ENCODE data around the gene GPT2. TPM values are rescaled to one million over a fixed set of nuclear protein-coding genes. Genes with fewer than 3 reads are reported as not detected.

GPT2 gene
- total RNA-seq, 1 experiment from 2014 or later: 68.9 TPM

- intact Hi-C loops (cut with micrococcal nuclease; ENCODE audit: unreplicated experiment): no loop called here
- Mint-ChIP-seq H3K4me3 (ENCODE audit: low read depth, unreplicated experiment) (no peak overlapping the region), H3K4me1 (ENCODE audit: low read depth, unreplicated experiment) (peaks cover 38% of the 10 kb centered on the region), H3K27me3 (ENCODE audit: unreplicated experiment) (no peaks in the 10 kb centered on the region), H3K27ac (ENCODE audit: unreplicated experiment) (no peak overlapping the region), H3K9me3 (ENCODE audit: low read depth, unreplicated experiment) (no peaks in the 10 kb centered on the region), H3K36me3 (ENCODE audit: insufficient read depth, unreplicated experiment) (peaks cover 52% of the 10 kb centered on the region)
- CTCF ChIA-PET: interaction anchor here (0.6 kb wide), 1 partner anchor 26 kb away, joined by 3 read pairs; no protein-coding TSS in a partner anchor
- no peak for DNase-seq
- TF ChIP-seq CTCF (IDR thresholded peaks at IDR 0.05; ENCODE audit: unreplicated experiment): no peak
- no TSS peak for BruUV-seq (replicated peaks)
Observed at GRCh38 chr16:46891910-46892309, 7.7 kb downstream of the GPT2 start.

- H3K36me3 Mint-ChIP-seq (ENCODE audit: insufficient read depth, unreplicated experiment): peaks cover 59% of the 10 kb centered on the region
Observed at GRCh38 chr16:46894036-46894672, 10.0 kb downstream of the GPT2 start.

DNA sequence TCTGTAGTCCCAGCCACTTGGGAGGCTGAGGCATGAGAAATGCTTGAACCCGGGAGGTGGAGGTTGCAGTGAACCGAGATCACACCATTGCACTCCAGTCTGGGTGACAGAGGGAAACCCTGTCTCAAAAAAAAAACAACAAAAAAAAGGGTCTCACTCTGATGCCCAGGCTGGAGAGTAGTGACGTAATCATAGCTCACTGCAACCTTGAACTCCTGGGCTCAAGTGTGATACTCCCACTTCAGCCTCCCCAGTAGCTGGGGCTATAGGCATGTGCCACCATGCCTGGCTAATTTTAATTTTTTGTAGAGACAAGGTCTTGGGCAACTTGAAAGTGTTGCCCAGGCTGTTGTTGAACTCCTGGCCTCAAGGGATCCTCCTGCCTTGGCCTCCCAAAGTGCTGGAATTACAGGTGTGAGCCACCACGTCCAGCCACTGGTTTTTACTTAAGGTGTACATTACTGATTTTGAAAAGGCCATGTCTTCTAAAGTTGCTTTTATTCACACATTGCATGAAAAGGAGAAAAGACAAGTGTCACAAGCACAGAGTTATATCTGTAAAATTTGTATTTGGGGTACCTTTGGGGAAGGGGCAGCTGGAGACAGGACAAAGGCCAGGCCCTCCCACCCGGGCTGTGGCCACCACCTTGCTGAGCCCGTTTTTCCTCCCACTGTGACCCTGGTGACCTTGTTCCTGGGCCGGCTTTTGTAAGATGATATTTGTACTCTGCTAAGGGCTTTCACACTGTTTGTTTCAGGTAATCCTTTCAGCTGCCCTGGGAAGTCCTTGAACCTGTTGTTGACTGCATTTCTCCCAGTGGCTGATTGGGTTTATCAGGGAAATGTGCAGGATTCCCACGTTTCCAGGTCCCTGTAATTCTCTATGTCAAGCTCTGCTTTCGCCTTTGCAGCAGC lies 11.5 kb downstream of the GPT2 start:
- Mint-ChIP-seq H3K36me3 (ENCODE audit: insufficient read depth, unreplicated experiment) (peaks cover 55% of the 10 kb centered on the region), H3K4me1 (ENCODE audit: low read depth, unreplicated experiment) (peaks cover 19% of the 10 kb centered on the region), H3K27me3 (ENCODE audit: unreplicated experiment) (no peaks in the 10 kb centered on the region), H3K27ac (ENCODE audit: unreplicated experiment) (no peak overlapping the region), H3K4me3 (ENCODE audit: low read depth, unreplicated experiment) (no peak overlapping the region), H3K9me3 (ENCODE audit: low read depth, unreplicated experiment) (no peaks in the 10 kb centered on the region)
- CTCF ChIA-PET: interaction anchor here (0.7 kb wide), 1 partner anchor 12 kb away, joined by 3 read pairs; no protein-coding TSS in a partner anchor
- no peak for TF ChIP-seq CTCF (IDR thresholded peaks at IDR 0.05; ENCODE audit: unreplicated experiment)
- no TSS peak for BruUV-seq (replicated peaks)
- no peak for DNase-seq
- intact Hi-C loops (cut with micrococcal nuclease; ENCODE audit: unreplicated experiment): no loop called here

More at GRCh38 chr16:46894036-46894672, 10.0 kb downstream of the GPT2 start:
- intact Hi-C loops (cut with micrococcal nuclease; ENCODE audit: unreplicated experiment): no loop called here
- BruUV-seq (replicated peaks): no TSS peak
- H3K27ac Mint-ChIP-seq (ENCODE audit: unreplicated experiment): no peak overlapping the region
- no peaks in the 10 kb centered on the region for H3K9me3 Mint-ChIP-seq (ENCODE audit: low read depth, unreplicated experiment)
- no peak overlapping the region for H3K4me3 Mint-ChIP-seq (ENCODE audit: low read depth, unreplicated experiment)
- no peak for TF ChIP-seq CTCF (IDR thresholded peaks at IDR 0.05; ENCODE audit: unreplicated experiment)
- H3K4me1 Mint-ChIP-seq (ENCODE audit: low read depth, unreplicated experiment): peaks cover 25% of the 10 kb centered on the region
- CTCF ChIA-PET: interaction anchor here (0.7 kb wide), 1 partner anchor 49 kb away, joined by 3 read pairs; no protein-coding TSS in a partner anchor
- no peak for DNase-seq
- H3K27me3 Mint-ChIP-seq (ENCODE audit: unreplicated experiment): no peaks in the 10 kb centered on the region

DNA sequence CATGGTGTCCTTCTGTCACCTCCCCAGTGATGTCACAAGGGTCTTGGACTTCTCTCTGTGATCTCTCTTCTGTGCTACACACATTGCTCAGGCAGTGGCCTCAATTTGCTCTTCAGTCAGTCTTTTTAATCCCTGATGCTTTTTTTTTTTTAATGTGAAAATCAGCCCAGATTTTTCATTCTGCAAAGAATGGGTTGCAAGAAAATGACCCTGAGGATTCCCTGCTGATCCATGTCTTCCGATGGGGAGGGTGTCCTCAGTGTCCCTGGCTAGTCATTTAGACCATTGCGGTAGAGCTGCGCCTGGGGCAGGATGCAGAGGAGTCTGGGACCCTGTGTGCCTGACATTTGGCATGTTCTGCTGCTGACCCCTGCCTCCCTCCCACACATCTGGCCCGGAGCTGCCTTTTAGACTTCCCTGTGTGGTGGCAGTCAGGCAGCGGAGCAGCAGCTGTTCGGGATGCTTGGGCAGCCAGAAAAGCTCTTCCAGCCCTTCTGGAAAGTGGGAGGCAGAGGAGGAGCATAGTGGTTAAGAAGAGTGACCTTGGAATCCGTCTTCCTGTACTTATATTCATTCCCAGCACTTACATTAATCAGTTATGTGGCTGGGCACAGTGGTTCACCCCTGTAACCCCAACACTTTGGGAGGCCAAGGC lies 12.3 kb downstream of the GPT2 start:
- no peaks in the 10 kb centered on the region for H3K27me3 Mint-ChIP-seq (ENCODE audit: unreplicated experiment)
- intact Hi-C loops (cut with micrococcal nuclease; ENCODE audit: unreplicated experiment): no loop called here
- H3K4me3 Mint-ChIP-seq (ENCODE audit: low read depth, unreplicated experiment): no peak overlapping the region
- no TSS peak for BruUV-seq (replicated peaks)
- no peak overlapping the region for H3K27ac Mint-ChIP-seq (ENCODE audit: unreplicated experiment)
- H3K4me1 Mint-ChIP-seq (ENCODE audit: low read depth, unreplicated experiment): peaks cover 19% of the 10 kb centered on the region
- CTCF ChIA-PET: interaction anchor here (0.7 kb wide), 1 partner anchor 11 kb away, joined by 3 read pairs; no protein-coding TSS in a partner anchor
- TF ChIP-seq CTCF (IDR thresholded peaks at IDR 0.05; ENCODE audit: unreplicated experiment): no peak
- peaks cover 56% of the 10 kb centered on the region for H3K36me3 Mint-ChIP-seq (ENCODE audit: insufficient read depth, unreplicated experiment)
- no peaks in the 10 kb centered on the region for H3K9me3 Mint-ChIP-seq (ENCODE audit: low read depth, unreplicated experiment)
- no peak for DNase-seq
